GM10266 (cell line): ENCODE results near the gene TAF6.

Source experiments
- DNase-seq: peaks from one replicate; pipeline ENCODE4 v3.0.0; 2012; ENCODE audit errors: extremely low spot score
- CTCF ChIP-seq: IDR thresholded peaks from 2 replicates; pipeline ENCODE4 v1.5.1; 2012; ENCODE audit warnings: mild to moderate bottlenecking, low read depth; ENCODE audit not compliant: control insufficient read depth, insufficient read depth; ENCODE audit errors: missing control alignments

TAF6 gene

GRCh38 chr7:100095289-100095688 lies 23.9 kb downstream of the TAF6 start:
- no peak for TF ChIP-seq CTCF
- DNase-seq: no peak

GRCh38 chr7:100093925-100094486 lies 25.2 kb downstream of the TAF6 start:
- no peak for TF ChIP-seq CTCF
- DNase-seq: no peak

DNA sequence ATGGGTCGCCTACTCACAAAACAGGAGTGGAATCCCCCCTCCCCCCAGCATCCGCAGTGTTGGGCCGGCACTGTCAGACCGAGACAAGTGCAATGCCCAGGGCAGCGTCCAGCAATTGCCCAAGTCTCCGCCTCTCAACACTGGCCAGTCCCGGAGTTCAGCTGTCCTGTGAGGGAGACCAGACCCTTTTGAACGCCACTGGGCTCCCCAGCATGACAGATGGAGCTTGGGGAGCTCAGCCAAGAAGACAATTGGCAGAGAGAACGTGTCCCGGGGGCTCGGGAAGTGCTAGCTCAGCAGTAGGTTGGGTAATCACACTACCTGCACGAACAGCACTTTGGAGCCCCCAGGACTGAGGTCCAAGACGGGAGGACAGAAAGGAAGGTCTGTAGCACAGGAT lies 25.7 kb downstream of the TAF6 start:
- DNase-seq: no peak
- TF ChIP-seq CTCF: no peak

DNA sequence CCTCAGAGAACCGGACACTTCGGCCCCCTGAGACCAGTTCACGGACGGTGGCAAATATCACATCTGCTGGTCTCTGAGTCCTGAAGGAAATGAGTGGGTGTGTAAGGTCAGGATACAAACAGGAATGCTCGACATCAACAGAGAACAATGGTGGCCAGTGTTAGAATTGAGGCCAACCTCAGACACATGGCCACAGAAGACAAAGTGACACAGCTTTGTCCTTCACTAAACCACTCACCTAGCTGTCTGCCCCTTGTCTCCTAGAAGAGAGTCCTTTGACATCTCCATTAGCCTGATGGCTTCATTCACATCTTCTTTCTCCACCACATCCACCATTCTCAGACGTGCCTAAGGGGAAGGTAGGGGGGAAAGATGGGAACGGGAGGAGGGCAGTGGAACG lies 26.1 kb downstream of the TAF6 start:
- TF ChIP-seq CTCF: no peak
- no peak for DNase-seq

DNA sequence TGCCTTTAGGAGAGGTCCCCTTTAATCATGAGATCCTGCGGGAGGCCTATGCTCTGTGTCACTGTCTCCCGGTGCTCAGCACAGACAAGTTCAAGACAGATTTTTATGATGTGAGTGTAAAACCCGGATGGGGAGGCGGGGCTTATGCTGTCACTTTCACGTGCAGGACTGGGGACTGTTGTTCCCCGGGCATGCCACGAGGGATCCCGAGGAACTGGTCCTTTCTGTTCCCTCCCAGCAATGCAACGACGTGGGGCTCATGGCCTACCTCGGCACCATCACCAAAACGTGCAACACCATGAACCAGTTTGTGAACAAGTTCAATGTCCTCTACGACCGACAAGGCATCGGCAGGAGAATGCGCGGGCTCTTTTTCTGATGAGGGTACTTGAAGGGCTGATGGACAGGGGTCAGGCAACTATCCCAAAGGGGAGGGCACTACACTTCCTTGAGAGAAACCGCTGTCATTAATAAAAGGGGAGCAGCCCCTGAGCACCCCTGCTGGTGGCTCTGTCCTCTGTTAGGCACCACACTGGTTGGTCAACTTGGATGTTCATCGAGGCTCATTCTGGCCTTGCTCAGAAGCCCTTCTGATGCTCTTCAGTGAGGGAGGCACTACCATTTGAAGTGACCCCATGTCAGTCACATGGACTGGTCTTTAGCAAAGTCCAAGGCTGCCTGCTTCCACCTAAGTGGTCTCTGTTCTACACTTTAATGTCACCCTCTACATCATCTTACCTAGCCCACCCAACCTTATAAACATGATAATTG lies 27.6 kb downstream of the TAF6 start:
- TF ChIP-seq CTCF: no peak
- no peak for DNase-seq

- no peak for TF ChIP-seq CTCF
- no peak for DNase-seq
Measured at GRCh38 chr7:100090527-100091410, 28.4 kb downstream of the TAF6 start.

- no peak for DNase-seq
- TF ChIP-seq CTCF: no peak
Measured at GRCh38 chr7:100089458-100090196, 29.5 kb downstream of the TAF6 start.
